BLaER1 (cell line): ENCODE measurements around the gene TBX4.
A peak's percentile ranks its signal among the peaks of the same experiment; 100 is the strongest.

Source experiments
- H3K27ac ChIP-seq: shearing (Covaris generic); formaldehyde crosslinking; 2 replicates; pipeline ENCODE4 v1.8.1; 2022
- H3K27me3 ChIP-seq: shearing (Covaris generic); formaldehyde crosslinking; 2 replicates; pipeline ENCODE4 v1.8.1; 2022
- H3K36me3 ChIP-seq: shearing (Covaris generic); formaldehyde crosslinking; 2 replicates; pipeline ENCODE4 v1.8.1; 2022
- H3K4me1 ChIP-seq: shearing (Covaris generic); formaldehyde crosslinking; 2 replicates; pipeline ENCODE4 v1.8.1; 2022
- H3K4me2 ChIP-seq: shearing (Covaris generic); formaldehyde crosslinking; 2 replicates; pipeline ENCODE4 v1.8.1; 2022
- H3K4me3 ChIP-seq: shearing (Covaris generic); formaldehyde crosslinking; 2 replicates; pipeline ENCODE4 v1.8.1; 2022
- H3K9ac ChIP-seq: shearing (Covaris generic); formaldehyde crosslinking; 2 replicates; pipeline ENCODE4 v1.8.1; 2022
- H3K9me3 ChIP-seq: shearing (Covaris generic); formaldehyde crosslinking; 2 replicates; pipeline ENCODE4 v1.8.1; 2022
- H4K20me1 ChIP-seq: shearing (Covaris generic); formaldehyde crosslinking; 2 replicates; pipeline ENCODE4 v1.8.1; 2022
- Cebpa-rat ChIP-seq: shearing (Covaris generic); IDR thresholded peaks from 2 replicates; pipeline ENCODE4 v1.8.1; 2022

Gene TBX4

DNA sequence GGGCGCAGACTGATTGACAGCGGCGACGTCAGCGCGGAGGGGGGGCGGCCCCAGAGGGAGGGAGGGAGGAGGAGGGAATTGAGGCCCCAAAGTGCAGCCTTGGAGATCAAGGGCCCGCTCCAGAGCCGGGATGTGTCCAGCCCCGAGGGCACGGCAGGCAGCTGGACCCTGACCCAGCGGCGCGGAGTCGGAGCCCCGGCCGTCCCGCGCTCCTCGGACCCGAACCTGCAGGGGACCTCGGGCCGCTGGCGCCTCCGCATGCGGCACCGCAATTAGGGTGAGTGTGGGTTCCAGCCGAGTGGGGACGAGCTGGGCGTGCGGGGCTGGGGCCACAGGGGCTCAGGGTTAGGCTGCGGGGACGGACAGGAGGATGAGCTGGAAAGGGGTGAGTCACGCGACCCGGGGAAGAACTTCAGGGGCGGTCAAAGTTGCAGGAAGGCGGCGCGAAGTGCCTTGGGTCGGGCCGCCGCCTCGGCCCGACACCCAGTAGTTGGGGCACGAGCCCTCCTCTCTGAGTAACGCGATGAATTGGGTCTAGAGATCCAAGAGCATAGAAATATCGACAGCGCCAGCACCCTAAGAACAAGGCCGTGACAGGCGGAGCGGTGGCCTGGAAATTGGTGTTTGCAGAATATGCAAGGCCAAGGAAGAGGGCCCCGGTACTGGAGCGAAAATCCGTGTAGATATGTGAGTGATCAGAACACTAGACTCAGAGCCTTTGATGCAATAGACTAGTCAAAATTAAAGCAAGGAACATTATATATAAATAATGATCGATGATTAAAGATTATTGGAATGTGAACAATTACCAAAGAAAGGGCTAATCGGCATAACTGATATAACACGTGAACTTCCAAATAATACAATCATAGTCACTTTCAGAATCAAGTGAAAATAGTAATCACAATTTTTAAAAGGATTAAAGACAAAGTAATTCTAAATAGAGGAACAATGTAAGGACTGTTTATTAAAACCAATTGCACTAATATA lies at the start of gene TBX4:
TBX4 (plus strand) TSS at position 122 of the 990 bp plus-strand sequence. CDS start 4,069 bp downstream, outside the sequence.
- Histone ChIP-seq H4K20me1 (no peaks in the 10 kb centered on the region), H3K4me2 (no peak within 1 kb of the TSS), H3K36me3 (no peaks in the 10 kb centered on the region), H3K27me3 (peaks cover 30% of the 10 kb centered on the region), H3K27ac (no peak within 1 kb of the TSS), H3K9me3 (peaks cover 57% of the 10 kb centered on the region), H3K4me3 (no peak within 1 kb of the TSS), H3K4me1 (no peaks in the 10 kb centered on the region), H3K9ac (no peak within 1 kb of the TSS)
- TF ChIP-seq Cebpa-rat, result no peak

DNA sequence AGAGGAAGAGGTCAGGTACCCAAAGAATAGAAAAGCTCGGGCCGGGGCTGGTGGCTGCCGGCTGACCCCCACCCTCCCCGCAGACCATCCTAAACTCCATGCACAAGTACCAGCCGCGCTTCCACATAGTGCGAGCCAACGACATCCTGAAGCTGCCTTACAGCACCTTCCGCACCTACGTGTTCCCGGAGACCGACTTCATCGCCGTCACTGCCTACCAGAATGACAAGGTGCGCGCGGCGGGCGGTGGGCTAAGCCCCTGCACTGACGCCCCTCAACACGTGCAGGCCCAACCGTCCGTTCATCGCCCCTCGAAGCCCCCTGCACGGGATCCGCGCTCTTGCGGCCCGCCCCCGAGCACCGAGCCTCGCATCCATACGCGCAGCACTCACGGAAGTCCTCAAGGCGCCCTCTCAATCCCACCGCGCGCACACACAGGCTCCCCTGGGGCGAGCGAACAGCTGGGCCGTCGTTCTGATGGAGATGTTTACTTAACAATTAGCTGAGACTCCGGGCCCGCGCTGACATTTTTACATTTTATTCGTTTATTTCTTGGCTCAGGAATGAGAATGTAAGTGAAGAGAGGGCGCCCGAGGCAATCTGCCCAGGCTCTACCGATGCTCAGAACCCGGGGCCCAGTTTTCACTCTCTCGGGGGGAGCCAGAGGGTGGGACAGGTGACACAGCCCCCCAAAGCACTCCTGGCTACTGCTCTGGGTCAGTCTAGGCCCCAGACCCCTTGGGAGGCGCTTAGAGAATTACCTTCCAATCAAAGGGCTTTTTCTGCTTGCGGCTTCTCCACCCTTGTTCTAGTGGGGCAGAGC lies 49.0 kb upstream of the TBX4 start:
- Histone ChIP-seq H4K20me1 (peaks cover 96% of the 10 kb centered on the region), H3K27me3 (peaks cover 100% of the 10 kb centered on the region), H3K36me3 (no peaks in the 10 kb centered on the region), H3K9me3 (no peaks in the 10 kb centered on the region; the same call in 1 of the 2 replicates), H3K4me1 (peaks cover 45% of the 10 kb centered on the region), H3K9ac (no peak overlapping the region), H3K27ac (no peak overlapping the region), H3K4me3 (peak overlapping the region; percentile 56), H3K4me2 (peak overlapping the region; percentile 69)
- no peak for TF ChIP-seq Cebpa-rat

DNA sequence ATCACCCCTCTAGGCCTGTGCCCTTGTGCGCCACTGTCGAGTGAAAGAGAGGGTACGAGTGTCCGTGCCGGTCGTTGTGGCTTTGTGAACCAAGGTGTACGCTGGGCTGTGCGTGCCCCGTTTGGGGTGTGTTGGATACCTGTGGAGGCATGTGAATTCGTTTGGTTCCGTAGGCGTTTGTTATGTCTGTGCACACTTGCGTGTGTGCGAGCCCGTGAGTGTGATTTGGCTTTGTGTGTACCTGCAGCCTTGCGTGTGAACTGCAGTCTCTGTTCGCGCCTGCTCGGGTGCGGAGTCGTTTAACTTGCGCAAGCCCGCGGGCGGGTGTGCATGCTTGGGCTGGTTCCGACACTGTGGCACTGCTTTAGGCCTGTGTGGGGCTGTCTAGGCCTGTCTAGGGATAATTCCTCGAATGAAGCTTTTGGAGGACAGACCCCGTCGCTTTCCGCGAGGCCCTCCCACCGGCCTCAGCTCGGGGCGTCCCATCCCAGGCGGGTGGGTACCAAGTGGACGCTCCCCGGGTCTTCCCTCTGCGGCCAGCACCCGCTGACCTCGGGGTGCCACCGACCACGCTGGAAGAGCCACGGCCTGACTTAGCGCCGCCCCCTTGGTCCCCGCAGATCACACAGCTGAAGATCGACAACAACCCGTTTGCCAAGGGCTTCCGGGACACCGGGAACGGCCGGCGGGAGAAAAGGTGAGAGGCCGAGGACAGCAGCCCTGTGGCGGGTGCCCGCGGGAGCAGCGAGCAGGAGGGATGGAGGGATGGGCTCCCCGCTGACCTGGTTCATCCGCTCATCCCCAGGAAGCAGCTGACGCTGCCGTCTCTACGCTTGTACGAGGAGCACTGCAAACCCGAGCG lies 48.2 kb upstream of the TBX4 start:
- Histone ChIP-seq H3K27ac (no peak overlapping the region), H4K20me1 (peaks cover 96% of the 10 kb centered on the region), H3K4me3 (peak overlapping the region; percentile 56), H3K9me3 (no peaks in the 10 kb centered on the region), H3K4me1 (peaks cover 46% of the 10 kb centered on the region), H3K27me3 (peaks cover 100% of the 10 kb centered on the region), H3K9ac (no peak overlapping the region), H3K36me3 (no peaks in the 10 kb centered on the region), H3K4me2 (peak overlapping the region; percentile 72)
- TF ChIP-seq Cebpa-rat, result no peak

DNA sequence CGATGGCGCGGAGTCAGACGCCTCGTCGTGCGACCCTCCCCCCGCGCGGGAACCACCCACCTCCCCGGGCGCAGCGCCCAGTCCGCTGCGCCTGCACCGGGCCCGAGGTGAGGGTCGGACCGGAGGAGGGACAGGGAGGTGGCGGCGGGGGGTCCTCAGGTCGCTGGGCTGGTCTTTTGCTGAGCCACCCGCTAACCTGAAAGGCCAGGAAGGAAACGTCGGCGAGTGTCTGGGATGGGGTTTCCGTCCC lies 47.6 kb upstream of the TBX4 start:
- Histone ChIP-seq H3K27me3 (peaks cover 100% of the 10 kb centered on the region), H3K4me1 (peaks cover 42% of the 10 kb centered on the region), H3K9ac (no peak overlapping the region), H3K4me2 (peak overlapping the region; percentile 72), H3K4me3 (peak overlapping the region; percentile 53), H4K20me1 (peaks cover 94% of the 10 kb centered on the region), H3K36me3 (no peaks in the 10 kb centered on the region), H3K27ac (no peak overlapping the region), H3K9me3 (no peaks in the 10 kb centered on the region)
- no peak for TF ChIP-seq Cebpa-rat

DNA sequence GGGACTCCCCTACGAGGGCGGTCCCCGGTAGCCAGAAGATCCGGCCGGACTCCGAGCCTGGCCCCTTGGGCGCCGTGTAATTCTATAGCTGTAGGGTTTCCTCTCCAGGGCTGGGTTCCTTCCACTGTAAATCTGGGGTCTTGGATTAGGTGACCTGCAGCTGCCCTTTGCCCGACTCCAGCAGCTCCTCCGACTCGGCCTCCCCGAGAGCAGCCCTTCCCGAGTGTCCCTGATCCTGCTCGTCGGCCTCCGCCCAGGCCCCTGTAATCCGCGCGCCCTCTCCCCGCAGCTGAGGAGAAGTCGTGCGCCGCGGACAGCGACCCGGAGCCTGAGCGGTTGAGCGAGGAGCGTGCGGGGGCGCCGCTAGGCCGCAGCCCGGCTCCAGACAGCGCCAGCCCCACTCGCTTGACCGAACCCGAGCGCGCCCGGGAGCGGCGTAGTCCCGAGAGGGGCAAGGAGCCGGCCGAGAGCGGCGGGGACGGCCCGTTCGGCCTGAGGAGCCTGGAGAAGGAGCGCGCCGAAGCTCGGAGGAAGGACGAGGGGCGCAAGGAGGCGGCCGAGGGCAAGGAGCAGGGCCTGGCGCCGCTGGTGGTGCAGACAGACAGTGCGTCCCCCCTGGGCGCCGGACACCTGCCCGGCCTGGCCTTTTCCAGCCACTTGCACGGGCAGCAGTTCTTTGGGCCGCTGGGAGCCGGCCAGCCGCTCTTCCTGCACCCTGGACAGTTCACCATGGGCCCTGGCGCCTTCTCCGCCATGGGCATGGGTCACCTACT lies 47.1 kb upstream of the TBX4 start:
- Histone ChIP-seq H3K4me3 (peak overlapping the region; percentile 53), H3K9me3 (no peaks in the 10 kb centered on the region), H3K4me2 (peak overlapping the region; percentile 72), H3K9ac (no peak overlapping the region), H4K20me1 (peaks cover 92% of the 10 kb centered on the region), H3K36me3 (no peaks in the 10 kb centered on the region), H3K4me1 (peaks cover 40% of the 10 kb centered on the region), H3K27me3 (peaks cover 100% of the 10 kb centered on the region), H3K27ac (no peak overlapping the region)
- no peak for TF ChIP-seq Cebpa-rat

DNA sequence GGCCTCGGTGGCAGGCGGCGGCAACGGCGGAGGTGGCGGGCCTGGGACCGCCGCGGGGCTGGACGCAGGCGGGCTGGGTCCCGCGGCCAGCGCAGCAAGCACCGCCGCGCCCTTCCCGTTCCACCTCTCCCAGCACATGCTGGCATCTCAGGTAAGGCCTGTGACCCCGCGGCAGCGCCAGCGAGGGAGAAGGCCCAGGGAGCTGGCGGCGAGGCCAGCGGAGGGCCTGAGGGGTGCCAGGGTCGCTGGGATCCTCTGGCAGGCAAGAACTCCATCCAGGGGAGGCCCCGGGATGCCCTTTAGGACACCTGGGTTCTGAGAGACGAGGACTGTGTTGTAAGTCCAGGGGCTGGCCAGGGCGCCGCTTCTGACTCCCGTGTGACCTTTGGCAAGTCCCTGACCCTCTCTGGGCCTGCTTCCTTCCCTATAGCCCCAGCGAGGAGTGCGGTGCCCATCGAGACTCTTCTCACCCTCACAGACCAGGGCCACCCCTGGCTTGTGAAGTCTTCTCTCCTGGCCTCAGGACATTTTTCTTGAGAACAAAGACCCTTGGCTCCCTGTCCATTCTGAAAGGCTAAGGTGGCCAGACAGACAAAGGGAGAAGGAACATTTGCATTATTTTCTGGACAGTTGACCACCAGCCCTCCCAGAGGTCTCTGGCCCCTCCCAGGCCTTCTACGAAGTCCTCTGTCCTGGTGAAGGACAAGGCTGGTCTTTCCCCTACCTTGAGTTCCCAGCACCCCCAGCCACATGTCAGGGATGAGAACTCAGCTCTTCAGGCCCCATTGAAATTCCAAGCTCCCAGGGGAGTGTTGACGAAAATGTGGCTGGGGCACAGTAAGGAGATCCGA lies 46.3 kb upstream of the TBX4 start:
- peaks cover 92% of the 10 kb centered on the region for H4K20me1 ChIP-seq

DNA sequence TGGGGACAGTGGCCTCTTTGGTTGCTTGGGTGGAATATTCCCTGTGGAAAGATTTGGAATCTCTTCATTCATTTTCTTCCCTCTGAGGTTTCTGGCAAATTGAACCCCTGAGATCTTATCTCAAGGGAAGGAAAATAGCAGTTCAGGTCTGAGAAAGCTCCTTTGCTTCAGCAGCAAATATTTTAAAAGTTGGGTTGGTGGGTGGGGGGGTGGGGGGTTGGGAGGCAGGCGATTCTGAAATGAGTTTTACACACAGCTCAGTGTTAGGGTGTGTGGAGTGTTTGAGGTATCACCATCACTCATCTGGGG lies 45.7 kb upstream of the TBX4 start:
- peaks cover 100% of the 10 kb centered on the region for H3K27me3 ChIP-seq
- H3K9ac ChIP-seq, result no peak overlapping the region
- no peak overlapping the region for H3K4me2 ChIP-seq
- H3K4me3 ChIP-seq, result no peak overlapping the region
- peaks cover 49% of the 10 kb centered on the region for H3K4me1 ChIP-seq
- H3K9me3 ChIP-seq, result no peaks in the 10 kb centered on the region; the same call in 1 of the 2 replicates
- H3K27ac ChIP-seq, result no peak overlapping the region
- peaks cover 86% of the 10 kb centered on the region for H4K20me1 ChIP-seq
- H3K36me3 ChIP-seq, result no peaks in the 10 kb centered on the region
- TF ChIP-seq Cebpa-rat, result no peak

More for the DNA sequence above, 46.3 kb upstream of the TBX4 start:
- Histone ChIP-seq H3K4me1 (peaks cover 44% of the 10 kb centered on the region), H3K27ac (no peak overlapping the region), H3K36me3 (no peaks in the 10 kb centered on the region), H3K27me3 (peaks cover 100% of the 10 kb centered on the region), H3K9me3 (no peaks in the 10 kb centered on the region; the same call in 1 of the 2 replicates), H3K4me3 (peak overlapping the region; percentile 53; the same call in 1 of the 2 replicates), H3K4me2 (no peak overlapping the region), H3K9ac (no peak overlapping the region)
- no peak for TF ChIP-seq Cebpa-rat
